Measurements from ENCODE around the gene RNASEL.

RNASEL gene

DNA sequence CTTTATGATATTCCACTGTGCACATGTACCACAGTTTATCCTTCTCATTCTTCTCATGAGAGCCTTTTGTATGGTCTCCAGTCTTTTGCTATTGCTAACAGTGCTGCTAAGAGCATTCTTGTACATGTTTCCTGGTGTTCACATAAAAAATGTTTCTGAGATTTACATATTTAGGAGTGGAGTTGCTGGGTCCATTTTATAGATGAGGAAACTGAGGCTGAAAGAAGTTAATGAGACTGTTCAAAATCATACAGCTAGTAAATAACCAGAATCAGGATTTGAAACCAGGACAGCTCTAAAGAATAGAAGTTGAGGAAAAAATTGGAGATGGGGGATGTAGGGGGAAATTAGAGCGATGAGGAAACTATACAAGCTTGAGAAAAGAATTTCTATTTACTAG, 42.9 kb upstream of the RNASEL start:
- no peak overlapping the region for H3K4me3 ChIP-seq (ENCODE audit: low read depth, low read length)
- DNase-seq (ENCODE audit: low read depth) = no peak
- TF ChIP-seq, protein P1, sequence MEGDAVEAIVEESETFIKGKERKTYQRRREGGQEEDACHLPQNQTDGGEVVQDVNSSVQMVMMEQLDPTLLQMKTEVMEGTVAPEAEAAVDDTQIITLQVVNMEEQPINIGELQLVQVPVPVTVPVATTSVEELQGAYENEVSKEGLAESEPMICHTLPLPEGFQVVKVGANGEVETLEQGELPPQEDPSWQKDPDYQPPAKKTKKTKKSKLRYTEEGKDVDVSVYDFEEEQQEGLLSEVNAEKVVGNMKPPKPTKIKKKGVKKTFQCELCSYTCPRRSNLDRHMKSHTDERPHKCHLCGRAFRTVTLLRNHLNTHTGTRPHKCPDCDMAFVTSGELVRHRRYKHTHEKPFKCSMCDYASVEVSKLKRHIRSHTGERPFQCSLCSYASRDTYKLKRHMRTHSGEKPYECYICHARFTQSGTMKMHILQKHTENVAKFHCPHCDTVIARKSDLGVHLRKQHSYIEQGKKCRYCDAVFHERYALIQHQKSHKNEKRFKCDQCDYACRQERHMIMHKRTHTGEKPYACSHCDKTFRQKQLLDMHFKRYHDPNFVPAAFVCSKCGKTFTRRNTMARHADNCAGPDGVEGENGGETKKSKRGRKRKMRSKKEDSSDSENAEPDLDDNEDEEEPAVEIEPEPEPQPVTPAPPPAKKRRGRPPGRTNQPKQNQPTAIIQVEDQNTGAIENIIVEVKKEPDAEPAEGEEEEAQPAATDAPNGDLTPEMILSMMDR (conservative IDR thresholded peaks at IDR 0.05; ENCODE audit: low read depth, low read length) = no peak

DNA sequence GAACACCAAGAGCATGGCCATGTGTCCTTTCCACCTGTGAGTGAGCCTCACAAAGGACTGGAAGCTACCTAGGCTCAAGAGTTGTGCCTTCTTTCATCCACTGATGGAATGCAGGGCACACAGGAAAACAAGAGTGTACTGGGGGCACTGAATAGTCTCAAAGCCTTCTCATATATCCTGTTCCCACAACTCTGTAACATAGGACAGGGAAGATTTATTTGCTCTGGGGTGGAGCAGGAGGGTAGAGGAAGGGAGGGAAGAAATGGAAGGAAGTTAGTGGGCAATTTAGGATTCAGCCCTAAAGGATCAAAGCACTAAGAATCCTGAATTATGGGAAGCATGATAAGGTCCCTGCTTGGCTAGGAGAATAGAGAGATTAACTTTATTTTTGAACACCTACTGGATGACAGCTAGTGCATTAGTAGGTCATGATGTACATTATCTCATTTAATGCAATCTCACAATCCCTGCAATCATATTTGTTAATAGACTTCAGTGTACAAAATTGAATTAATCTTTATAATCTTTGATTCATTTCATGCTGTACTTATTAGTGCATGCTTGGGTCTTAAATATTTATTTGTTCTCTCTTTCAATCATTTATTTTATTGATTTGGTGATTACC, 42.1 kb upstream of the RNASEL start:
- DNase-seq (ENCODE audit: low read depth) = no peak
- TF ChIP-seq, protein P1 (conservative IDR thresholded peaks at IDR 0.05; ENCODE audit: low read depth, low read length) = no peak
- no peak overlapping the region for H3K4me3 ChIP-seq (ENCODE audit: low read depth, low read length)

DNA sequence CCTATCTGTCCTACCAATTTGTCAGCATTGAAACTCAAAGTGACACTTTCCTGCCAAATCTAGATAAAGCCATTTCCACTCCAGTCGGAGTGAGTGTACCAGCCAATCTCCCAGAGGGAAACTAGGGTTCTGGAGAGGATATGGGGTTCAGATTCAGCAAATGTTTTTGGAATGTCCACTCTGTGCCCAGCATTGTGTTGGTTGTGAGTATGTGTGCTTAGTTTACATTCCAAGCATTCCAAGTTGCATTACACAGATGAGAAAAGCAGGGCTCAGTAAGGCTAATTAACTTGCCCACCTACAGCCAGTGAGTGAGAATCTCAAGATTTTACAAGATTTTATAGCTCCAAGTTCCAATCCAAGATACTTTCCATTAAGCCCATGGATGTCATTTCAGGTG, 41.5 kb upstream of the RNASEL start:
- no peak overlapping the region for H3K4me3 ChIP-seq (ENCODE audit: low read depth, low read length)
- no peak for DNase-seq (ENCODE audit: low read depth)
- TF ChIP-seq, protein P1 (conservative IDR thresholded peaks at IDR 0.05; ENCODE audit: low read depth, low read length) = no peak

DNA sequence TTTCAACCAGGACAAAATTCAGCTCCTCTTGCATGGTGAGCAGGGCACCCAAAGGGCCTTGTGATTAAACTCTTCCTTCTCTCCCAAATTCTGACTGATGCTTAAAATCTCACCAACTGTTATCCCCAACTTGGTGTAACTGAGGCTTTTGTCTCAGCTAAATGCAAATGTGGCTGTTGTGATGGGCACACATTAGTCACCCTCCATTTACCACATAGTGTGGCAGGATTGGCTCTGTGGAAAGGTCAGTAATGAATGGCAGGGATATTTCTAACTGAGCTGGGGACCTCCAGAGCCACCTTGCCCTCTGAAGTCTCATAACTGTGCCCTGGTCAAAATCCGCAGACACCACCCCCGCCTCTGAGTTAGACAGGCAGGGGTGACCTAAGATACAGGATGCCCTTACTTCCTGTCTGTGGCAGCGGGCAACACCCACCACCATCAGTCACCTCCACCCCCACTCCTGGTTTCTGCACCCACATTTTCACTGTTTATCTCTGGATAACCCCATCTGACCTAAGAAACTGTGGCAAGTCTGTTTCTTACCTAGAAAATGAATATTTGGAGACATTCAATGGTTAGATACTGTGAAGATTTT, 40.5 kb upstream of the RNASEL start:
- no peak for DNase-seq (ENCODE audit: low read depth)
- TF ChIP-seq, protein P1 (conservative IDR thresholded peaks at IDR 0.05; ENCODE audit: low read depth, low read length) = no peak

DNA sequence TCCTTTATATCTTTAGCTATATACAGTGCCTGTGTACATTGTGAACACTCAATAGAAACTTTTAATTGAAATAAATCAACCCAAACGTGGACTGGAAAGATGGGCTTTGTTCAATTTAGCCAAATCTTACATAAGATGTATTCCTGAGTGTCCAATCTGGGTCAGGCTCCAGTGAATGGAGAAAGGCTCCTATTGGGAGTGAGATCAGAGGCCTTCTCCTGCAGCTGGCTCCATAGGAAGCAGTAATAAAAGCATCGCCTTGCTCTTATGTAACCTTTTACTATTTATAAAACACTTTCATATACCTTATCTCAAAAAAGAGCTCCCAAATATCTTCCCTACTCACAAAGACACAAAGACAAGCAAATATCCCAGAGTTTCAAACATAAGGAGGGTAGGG, 40.0 kb upstream of the RNASEL start:
- TF ChIP-seq, protein P1 (conservative IDR thresholded peaks at IDR 0.05; ENCODE audit: low read depth, low read length) = no peak
- no peak overlapping the region for H3K4me3 ChIP-seq (ENCODE audit: low read depth, low read length)
- no peak for DNase-seq (ENCODE audit: low read depth)

More for the DNA sequence above, 40.5 kb upstream of the RNASEL start:
- H3K4me3 ChIP-seq (ENCODE audit: low read depth, low read length) = no peak overlapping the region

DNA sequence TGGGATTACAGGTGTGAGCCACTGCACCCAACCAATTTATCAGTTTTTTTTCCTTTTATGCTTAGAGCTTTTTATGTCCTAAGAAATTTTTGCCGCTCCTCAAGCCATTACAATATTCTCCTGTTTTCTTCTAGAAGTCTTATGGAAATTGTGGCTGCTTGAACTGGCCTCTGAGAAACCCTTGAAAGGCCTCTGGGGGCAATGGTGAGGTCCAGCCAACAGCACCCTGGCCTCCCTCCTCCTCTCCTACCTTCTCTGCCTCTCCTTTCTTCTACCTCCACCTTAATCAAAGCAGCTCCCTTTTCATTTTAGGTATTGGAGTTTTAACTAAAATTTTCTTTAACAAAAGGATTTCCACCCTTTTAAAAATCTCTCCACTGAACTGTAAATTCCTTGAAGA, 39.6 kb upstream of the RNASEL start:
- H3K4me3 ChIP-seq (ENCODE audit: low read depth, low read length) = no peak overlapping the region
- no peak for DNase-seq (ENCODE audit: low read depth)
- TF ChIP-seq, protein P1 (conservative IDR thresholded peaks at IDR 0.05; ENCODE audit: low read depth, low read length) = no peak

DNA sequence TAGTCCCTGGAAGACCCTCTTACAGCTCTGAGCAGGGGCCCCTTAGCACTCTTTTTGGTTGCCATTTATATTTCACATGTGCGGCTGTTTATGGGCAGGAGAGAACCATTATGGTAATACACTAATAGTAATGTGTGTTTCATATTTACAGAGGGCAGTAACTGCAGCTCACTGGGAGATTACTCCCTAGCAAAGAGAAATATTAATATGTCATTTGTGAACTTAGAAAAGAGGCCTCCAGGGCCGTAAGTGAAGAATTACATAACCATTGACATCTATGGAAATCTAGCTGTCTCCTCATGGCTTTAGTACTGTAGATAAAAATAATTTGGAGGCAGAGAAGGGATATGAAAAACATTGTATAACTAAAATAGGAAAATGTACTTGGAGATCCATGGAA, 38.6 kb upstream of the RNASEL start:
- DNase-seq (ENCODE audit: low read depth) = no peak
- no peak overlapping the region for H3K4me3 ChIP-seq (ENCODE audit: low read depth, low read length)
- TF ChIP-seq, protein P1 (conservative IDR thresholded peaks at IDR 0.05; ENCODE audit: low read depth, low read length) = no peak
